HepG2 (cell line): Measurements from ENCODE around the gene ATP2B3. TPM values are rescaled to one million over a fixed set of nuclear protein-coding genes. Genes with fewer than 3 reads are reported as not detected.

Experiments
- ARID2 ChIP-seq: sonication (generic); formaldehyde crosslinking; IDR thresholded peaks from 2 replicates; pipeline ENCODE4 v1.8.1; 2022; ENCODE audit warnings: mild to moderate bottlenecking, missing genetic modification reagents, borderline replicate concordance
- ARNT ChIP-seq: fragments of 450-650 bp; IDR thresholded peaks from 2 replicates; pipeline ENCODE4 v1.6.1; 2017
- ATF2 ChIP-seq: sonication (generic); formaldehyde crosslinking; IDR thresholded peaks from 2 replicates; pipeline ENCODE4 v1.4.0; 2020; ENCODE audit warnings: missing genetic modification reagents
- DDIT3 ChIP-seq: sonication (generic); formaldehyde crosslinking; IDR thresholded peaks from 2 replicates; pipeline ENCODE4 v1.4.0; 2020; ENCODE audit warnings: mild to moderate bottlenecking, missing genetic modification reagents
- ETS1 ChIP-seq: sonication (generic); formaldehyde crosslinking; IDR thresholded peaks from 2 replicates; pipeline ENCODE4 v1.4.0; 2020; ENCODE audit warnings: missing genetic modification reagents
- FLYWCH1 ChIP-seq: sonication (generic); formaldehyde crosslinking; IDR thresholded peaks from 2 replicates; pipeline ENCODE4 v1.8.1; 2023; ENCODE audit warnings: mild to moderate bottlenecking, missing genetic modification reagents
- GZF1 ChIP-seq: sonication (generic); formaldehyde crosslinking; IDR thresholded peaks from 2 replicates; pipeline ENCODE4 v1.5.1; 2020; ENCODE audit warnings: mild to moderate bottlenecking, missing genetic modification reagents
- HCFC1 ChIP-seq: fragments of 150-350 bp; IDR thresholded peaks from 2 replicates; pipeline ENCODE4 v1.6.1; 2014; ENCODE audit warnings: low read depth, low read length
- HNF4A ChIP-seq: sonication (generic); formaldehyde crosslinking; IDR thresholded peaks from 2 replicates; pipeline ENCODE4 v1.4.0; 2020; ENCODE audit warnings: missing genetic modification reagents
- KDM4B ChIP-seq: sonication (generic); formaldehyde crosslinking; IDR thresholded peaks from 2 replicates; pipeline ENCODE4 v1.4.0; 2020; ENCODE audit warnings: missing genetic modification reagents
- MBNL3 ChIP-seq: fragments of 250-450 bp; sonication (Bioruptor Pico); conservative IDR thresholded peaks from 2 replicates; pipeline ENCODE4 v1.8.0; 2022; ENCODE audit warnings: mild to moderate bottlenecking, inconsistent platforms
- MXD4 ChIP-seq: IDR thresholded peaks from 2 replicates; pipeline ENCODE4 v1.6.1; 2016; ENCODE audit warnings: mild to moderate bottlenecking, missing biosample characterization, missing genetic modification reagents
- PBX2 ChIP-seq: IDR thresholded peaks from 2 replicates; pipeline ENCODE4 v1.6.1; 2016; ENCODE audit warnings: control low read depth
- REST ChIP-seq, 2 experiments: IDR thresholded peaks; 2 replicates each; pipeline ENCODE4 v1.6.1; 2011 to 2012; ENCODE audit warnings: low read length in 2 of 2, borderline replicate concordance in 1 of 2, low read depth in 1 of 2, mild to moderate bottlenecking in 1 of 2, moderate library complexity in 1 of 2
- RXRA ChIP-seq: sonication (generic); formaldehyde crosslinking; IDR thresholded peaks from 2 replicates; pipeline ENCODE4 v1.5.1; 2020; ENCODE audit warnings: missing genetic modification reagents
- SOX5 ChIP-seq: IDR thresholded peaks from 2 replicates; pipeline ENCODE4 v1.6.1; 2016; ENCODE audit warnings: borderline replicate concordance
- SP2 ChIP-seq: sonication (generic); formaldehyde crosslinking; IDR thresholded peaks from 2 replicates; pipeline ENCODE4 v1.5.1; 2020; ENCODE audit warnings: mild to moderate bottlenecking, missing genetic modification reagents
- TMF1 ChIP-seq: sonication (generic); formaldehyde crosslinking; IDR thresholded peaks from 2 replicates; pipeline ENCODE4 v1.8.1; 2022; ENCODE audit warnings: low read depth, missing genetic modification reagents
- ZNF205 ChIP-seq: IDR thresholded peaks from 2 replicates; pipeline ENCODE4 v1.6.1; 2018; ENCODE audit warnings: missing biosample characterization, missing genetic modification reagents
- ZNF260 ChIP-seq: sonication (generic); formaldehyde crosslinking; IDR thresholded peaks from 2 replicates; pipeline ENCODE4 v1.4.0; 2020; ENCODE audit warnings: missing genetic modification reagents, low read depth, mild to moderate bottlenecking, borderline replicate concordance
- ZNF3 ChIP-seq: IDR thresholded peaks from 2 replicates; pipeline ENCODE4 v1.7.0; 2017; ENCODE audit warnings: inconsistent platforms
- ZNF431 ChIP-seq: sonication (generic); formaldehyde crosslinking; IDR thresholded peaks from 2 replicates; pipeline ENCODE4 v1.9.0; 2022; ENCODE audit warnings: missing genetic modification reagents, low read depth, mild to moderate bottlenecking, borderline replicate concordance
- ZNF7 ChIP-seq: IDR thresholded peaks from 2 replicates; pipeline ENCODE4 v1.6.1; 2016; ENCODE audit warnings: missing biosample characterization, missing genetic modification reagents
- ZNF780A ChIP-seq: sonication (generic); formaldehyde crosslinking; IDR thresholded peaks from 2 replicates; pipeline ENCODE4 v1.8.0; 2022; ENCODE audit warnings: mild to moderate bottlenecking, missing genetic modification reagents, moderate library complexity
- polyA plus RNA-seq, 8 experiments: library from polyadenylated mRNA; depleted of rRNA in 3 of 8; stranded (reverse) in 7 of 8; unstranded in 1 of 8; fragments of >200 nt; fragmentation: Illumina TruSeq in 4 of 8; extraction: Trizol in 4 of 8; gene quantifications; 2 replicates each; pipeline versions ENCODE4 v1.2.1 to v1.2.3, GENCODE V29; 2011 to 2016; ENCODE audit warnings: low read depth in 4 of 8, missing spikeins in 1 of 8, mixed read lengths in 1 of 8; ENCODE audit not compliant: insufficient read depth in 1 of 8
- total RNA-seq, 5 experiments: library from RNA; depleted of rRNA; stranded (reverse); fragments of >200 nt; fragmentation: Illumina TruSeq; extraction: Trizol; gene quantifications; 2 replicates each; pipeline ENCODE4 v1.2.3, GENCODE V29; 2016; ENCODE audit warnings: low read depth in 1 of 5

ATP2B3 gene
- total and polyA plus RNA-seq, 2 of the 13 experiments (the other 11 are each of a cell fraction or from before 2014, with no cell fraction given): not detected

GRCh38 chrX:153627675-153628111, 110.3 kb downstream of the ATP2B3 start (continued):
- TF ChIP-seq ZNF431 (CRISPR knock-in tag): peak; percentile 67; the same call in 1 of the 2 replicates
- TF ChIP-seq FLYWCH1 (CRISPR knock-in tag): no peak
- TF ChIP-seq ZNF205: no peak
- no peak for TF ChIP-seq REST (IDR thresholded peaks at IDR 0.05; ENCODE audit: borderline replicate concordance in 1 of 2, low read depth in 1 of 2, low read length in 2 of 2)
- no peak for TF ChIP-seq SP2 (CRISPR knock-in tag)
- TF ChIP-seq RXRA: peak; percentile 66
- TF ChIP-seq ARNT: no peak
- no peak; the same call in none of the 2 replicates for TF ChIP-seq TMF1 (CRISPR knock-in tag)
- peak; percentile 67 for TF ChIP-seq HNF4A
- TF ChIP-seq DDIT3 (CRISPR knock-in tag): no peak
- 0 out of 2 replicates have a peak, but pooled peaks have one; percentile 54 for TF ChIP-seq ARID2 (CRISPR knock-in tag)
- peak; percentile 88; the same call in 1 of the 2 replicates for TF ChIP-seq KDM4B (CRISPR knock-in tag)
- TF ChIP-seq ATF2 (CRISPR knock-in tag): no peak; the same call in 1 of the 2 replicates
- no peak for TF ChIP-seq PBX2
- 0 out of 2 replicates have a peak, but pooled peaks have one; percentile 39 for TF ChIP-seq ETS1
- no peak for TF ChIP-seq GZF1 (CRISPR knock-in tag)
- no peak for TF ChIP-seq ZNF260 (CRISPR knock-in tag)
- no peak for TF ChIP-seq ZNF7 (CRISPR knock-in tag)
- no peak; the same call in 1 of the 2 replicates for TF ChIP-seq MXD4
- no peak; the same call in 1 of the 2 replicates for TF ChIP-seq SOX5 (CRISPR knock-in tag)
- TF ChIP-seq MBNL3 (CRISPR knock-in tag): no peak
- no peak for TF ChIP-seq ZNF780A (CRISPR knock-in tag)
- no peak for TF ChIP-seq ZNF3 (CRISPR knock-in tag)
- TF ChIP-seq HCFC1: no peak
